Epithelial cell of proximal tubule (primary cell): ENCODE measurements around the gene TACC2. TPM values are rescaled to one million over a fixed set of nuclear protein-coding genes. Genes with fewer than 3 reads are reported as not detected.

ENCODE experiments used
- DNase-seq: peaks from one replicate; pipeline ENCODE4 v3.0.0-alpha.2; 2011; ENCODE audit warnings: low read depth
- H3K4me3 ChIP-seq: 2 replicates; pipeline ENCODE4 v1.5.1; 2011; ENCODE audit warnings: low read depth, mild to moderate bottlenecking, low read length
- total RNA-seq: library from RNA; depleted of rRNA; stranded (reverse); fragments of >200 nt; gene quantifications from 2 replicates; pipeline ENCODE4 v1.2.3, GENCODE V29; 2015
- TF ChIP-seq, protein P1 (sequence below): conservative IDR thresholded peaks from 2 replicates; pipeline ENCODE4 v1.5.1; 2012; ENCODE audit warnings: low read depth, mild to moderate bottlenecking, low read length

Gene TACC2
- total RNA-seq, 1 donor from 2014 or later = 23.9 TPM

DNA sequence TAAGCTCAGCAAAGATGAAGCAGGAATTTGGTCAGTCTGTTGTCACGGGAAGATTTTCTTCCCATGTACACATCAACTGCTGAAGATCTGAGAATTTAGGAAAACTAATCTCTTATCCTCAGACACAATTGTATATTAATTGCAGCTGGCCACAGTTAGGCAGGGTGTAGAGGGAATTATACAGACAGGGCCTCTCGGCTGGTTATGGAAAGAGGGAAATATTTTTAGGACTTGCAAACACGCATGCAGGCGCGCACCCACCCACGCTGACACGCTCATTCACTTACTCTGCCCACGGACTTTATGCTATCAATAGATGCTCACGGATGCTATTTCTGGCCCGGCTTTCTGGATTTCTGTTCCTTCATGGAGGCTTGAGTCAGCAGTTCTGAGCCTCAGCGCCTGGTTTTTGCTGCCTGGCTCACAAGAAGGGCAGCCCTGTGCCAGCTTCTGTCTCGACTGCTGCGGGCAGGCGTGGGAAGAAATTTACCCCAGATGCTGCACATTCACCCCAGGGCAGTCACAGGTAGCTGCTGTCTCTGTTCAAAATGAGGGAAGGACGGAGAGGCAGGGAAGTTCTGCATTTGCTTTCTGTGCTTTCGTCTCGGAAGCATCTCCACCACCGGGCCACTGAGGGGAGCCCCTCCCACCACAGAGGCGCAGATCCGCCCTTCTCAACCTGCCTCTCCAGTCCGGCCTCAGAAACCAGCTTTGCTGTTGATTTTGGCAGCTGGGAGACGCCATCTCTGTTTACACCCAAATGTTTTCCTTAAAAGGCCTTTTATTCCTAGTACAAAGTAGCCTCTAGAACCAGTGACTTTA lies 165.8 kb downstream of the TACC2 start:
- TF ChIP-seq, protein P1, sequence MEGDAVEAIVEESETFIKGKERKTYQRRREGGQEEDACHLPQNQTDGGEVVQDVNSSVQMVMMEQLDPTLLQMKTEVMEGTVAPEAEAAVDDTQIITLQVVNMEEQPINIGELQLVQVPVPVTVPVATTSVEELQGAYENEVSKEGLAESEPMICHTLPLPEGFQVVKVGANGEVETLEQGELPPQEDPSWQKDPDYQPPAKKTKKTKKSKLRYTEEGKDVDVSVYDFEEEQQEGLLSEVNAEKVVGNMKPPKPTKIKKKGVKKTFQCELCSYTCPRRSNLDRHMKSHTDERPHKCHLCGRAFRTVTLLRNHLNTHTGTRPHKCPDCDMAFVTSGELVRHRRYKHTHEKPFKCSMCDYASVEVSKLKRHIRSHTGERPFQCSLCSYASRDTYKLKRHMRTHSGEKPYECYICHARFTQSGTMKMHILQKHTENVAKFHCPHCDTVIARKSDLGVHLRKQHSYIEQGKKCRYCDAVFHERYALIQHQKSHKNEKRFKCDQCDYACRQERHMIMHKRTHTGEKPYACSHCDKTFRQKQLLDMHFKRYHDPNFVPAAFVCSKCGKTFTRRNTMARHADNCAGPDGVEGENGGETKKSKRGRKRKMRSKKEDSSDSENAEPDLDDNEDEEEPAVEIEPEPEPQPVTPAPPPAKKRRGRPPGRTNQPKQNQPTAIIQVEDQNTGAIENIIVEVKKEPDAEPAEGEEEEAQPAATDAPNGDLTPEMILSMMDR = no peak
- H3K4me3 ChIP-seq = no peak overlapping the region
- DNase-seq = no peak

- no peak for DNase-seq
- TF ChIP-seq, protein P1 = no peak
- H3K4me3 ChIP-seq = no peak overlapping the region
Observed at GRCh38 chr10:122157451-122157850, 168.5 kb downstream of the TACC2 start.

GRCh38 chr10:122158362-122158761 lies 169.4 kb downstream of the TACC2 start:
- TF ChIP-seq, protein P1 = no peak
- DNase-seq = no peak
- no peak overlapping the region for H3K4me3 ChIP-seq

GRCh38 chr10:122159141-122159970 lies 170.4 kb downstream of the TACC2 start:
- TF ChIP-seq, protein P1 = no peak

DNA sequence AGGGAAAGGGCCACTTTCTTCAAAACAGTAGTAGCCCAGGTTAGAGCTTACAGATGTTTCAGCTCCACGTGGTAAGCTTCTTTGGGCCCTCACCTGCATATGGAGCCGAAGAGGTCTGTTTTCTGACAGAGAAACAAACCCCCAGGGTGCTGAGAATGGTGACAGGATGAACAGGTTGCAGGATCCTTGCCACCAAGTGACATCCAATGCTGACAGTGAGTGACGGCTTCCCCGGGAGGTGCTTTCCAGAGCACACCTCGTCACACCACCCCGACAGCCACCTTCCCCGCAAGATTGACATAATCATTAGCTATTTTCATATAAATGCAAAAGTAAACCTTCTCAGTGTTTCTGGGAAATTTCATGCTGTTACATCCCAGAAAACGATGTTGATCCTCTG lies 172.8 kb downstream of the TACC2 start:
- TF ChIP-seq, protein P1 = no peak
- H3K4me3 ChIP-seq = no peak overlapping the region
- no peak for DNase-seq

More at GRCh38 chr10:122159141-122159970, 170.4 kb downstream of the TACC2 start:
- no peak overlapping the region for H3K4me3 ChIP-seq
- DNase-seq = no peak

DNA sequence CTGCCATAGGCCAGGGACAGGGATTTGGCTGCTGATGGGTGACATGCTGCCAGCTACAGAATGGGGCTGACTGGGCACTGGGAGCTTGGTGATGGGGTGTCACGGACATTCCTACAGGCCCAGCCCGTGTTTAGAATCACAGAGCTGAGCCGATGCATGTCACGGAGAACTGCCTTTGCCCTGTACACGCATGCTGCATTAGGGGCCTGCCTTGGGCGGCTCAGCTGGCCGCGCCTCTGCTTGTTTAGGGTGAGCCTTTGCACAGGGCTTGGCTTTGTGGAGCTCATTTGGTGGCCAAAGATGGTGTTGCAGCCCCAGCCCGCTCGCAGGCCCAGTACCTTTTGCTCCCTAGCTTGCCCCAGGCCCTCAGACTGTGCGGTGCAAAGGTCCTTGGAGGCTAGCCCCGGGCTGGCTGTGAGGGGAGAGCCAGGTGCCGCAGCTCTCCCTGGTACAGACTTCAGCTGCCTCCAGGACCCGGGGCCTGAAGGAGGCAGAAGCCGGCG lies 173.8 kb downstream of the TACC2 start:
- no peak for DNase-seq
- H3K4me3 ChIP-seq = no peak overlapping the region
- TF ChIP-seq, protein P1 = no peak
